Mucosa of stomach (tissue), 1 donor: ENCODE data around the gene SGIP1.

Experiments
- H3K27me3 ChIP-seq: one replicate; pipeline ENCODE4 v1.7.0; 2013; ENCODE audit warnings: mild to moderate bottlenecking, low read length; ENCODE audit not compliant: control insufficient read depth, insufficient read depth
- H3K36me3 ChIP-seq: one replicate; pipeline ENCODE4 v1.7.0; 2013; ENCODE audit warnings: low read length; ENCODE audit not compliant: control insufficient read depth, insufficient read depth
- H3K4me1 ChIP-seq: one replicate; pipeline ENCODE4 v1.7.0; 2013; ENCODE audit warnings: mild to moderate bottlenecking, low read length; ENCODE audit not compliant: control insufficient read depth, insufficient read depth
- H3K4me3 ChIP-seq: one replicate; pipeline ENCODE4 v1.7.0; 2013; ENCODE audit warnings: low read length
- H3K9ac ChIP-seq: one replicate; pipeline ENCODE4 v1.7.0; 2013; ENCODE audit warnings: mild to moderate bottlenecking, low read length, moderate library complexity
- H3K9me3 ChIP-seq: one replicate; pipeline ENCODE4 v1.7.0; 2013; ENCODE audit warnings: mild to moderate bottlenecking, low read length, moderate library complexity; ENCODE audit not compliant: control insufficient read depth
- donor health status: Pancreatic carcinoma.

Gene SGIP1

GRCh38 chr1:66533804-66534740 is at the start of gene SGIP1:
SGIP1 (plus strand) TSS chr1:66534153; CDS start chr1:66534359, 206 bp downstream.
- Histone ChIP-seq H3K4me3 (peak within 1 kb of the TSS; percentile 9), H3K36me3 (no peaks in the 10 kb centered on the region), H3K4me1 (peaks cover 10% of the 10 kb centered on the region), H3K9me3 (no peaks in the 10 kb centered on the region), H3K9ac (peak within 1 kb of the TSS; percentile 61), H3K27me3 (peaks cover 22% of the 10 kb centered on the region)

GRCh38 chr1:66489151-66489550 is 44.8 kb upstream of the SGIP1 start:
- no peaks in the 10 kb centered on the region for H3K4me1 ChIP-seq
- no peaks in the 10 kb centered on the region for H3K27me3 ChIP-seq
- H3K4me3 ChIP-seq, result no peak overlapping the region
- H3K36me3 ChIP-seq, result no peaks in the 10 kb centered on the region
- no peak overlapping the region for H3K9ac ChIP-seq
- H3K9me3 ChIP-seq, result no peaks in the 10 kb centered on the region

- Histone ChIP-seq H3K9me3 (no peaks in the 10 kb centered on the region), H3K9ac (no peak overlapping the region), H3K27me3 (no peaks in the 10 kb centered on the region), H3K4me1 (no peaks in the 10 kb centered on the region), H3K4me3 (no peak overlapping the region), H3K36me3 (no peaks in the 10 kb centered on the region)
Measured at GRCh38 chr1:66489972-66490601, 43.9 kb upstream of the SGIP1 start.

GRCh38 chr1:66490816-66491215 is 43.1 kb upstream of the SGIP1 start:
- H3K9me3 ChIP-seq, result no peaks in the 10 kb centered on the region
- no peak overlapping the region for H3K9ac ChIP-seq
- H3K27me3 ChIP-seq, result no peaks in the 10 kb centered on the region
- no peak overlapping the region for H3K4me3 ChIP-seq
- no peaks in the 10 kb centered on the region for H3K4me1 ChIP-seq
- no peaks in the 10 kb centered on the region for H3K36me3 ChIP-seq

- Histone ChIP-seq H3K4me1 (no peaks in the 10 kb centered on the region), H3K27me3 (no peaks in the 10 kb centered on the region), H3K36me3 (no peaks in the 10 kb centered on the region), H3K9me3 (no peaks in the 10 kb centered on the region), H3K9ac (no peak overlapping the region), H3K4me3 (no peak overlapping the region)
Measured at GRCh38 chr1:66492424-66492823, 41.5 kb upstream of the SGIP1 start.

- H3K9ac ChIP-seq, result no peak overlapping the region
Measured at GRCh38 chr1:66493731-66494130, 40.2 kb upstream of the SGIP1 start.

GRCh38 chr1:66494482-66494881 is 39.5 kb upstream of the SGIP1 start:
- no peaks in the 10 kb centered on the region for H3K4me1 ChIP-seq
- no peaks in the 10 kb centered on the region for H3K36me3 ChIP-seq
- no peaks in the 10 kb centered on the region for H3K27me3 ChIP-seq
- no peak overlapping the region for H3K9ac ChIP-seq
- H3K9me3 ChIP-seq, result no peaks in the 10 kb centered on the region
- no peak overlapping the region for H3K4me3 ChIP-seq

More at GRCh38 chr1:66493731-66494130, 40.2 kb upstream of the SGIP1 start:
- H3K36me3 ChIP-seq, result no peaks in the 10 kb centered on the region
- H3K27me3 ChIP-seq, result no peaks in the 10 kb centered on the region
- H3K4me3 ChIP-seq, result no peak overlapping the region
- H3K4me1 ChIP-seq, result no peaks in the 10 kb centered on the region
- H3K9me3 ChIP-seq, result no peaks in the 10 kb centered on the region

- no peaks in the 10 kb centered on the region for H3K4me1 ChIP-seq
- no peaks in the 10 kb centered on the region for H3K9me3 ChIP-seq
- H3K36me3 ChIP-seq, result no peaks in the 10 kb centered on the region
- no peak overlapping the region for H3K9ac ChIP-seq
- H3K27me3 ChIP-seq, result no peaks in the 10 kb centered on the region
- H3K4me3 ChIP-seq, result no peak overlapping the region
Measured at GRCh38 chr1:66495495-66495894, 38.5 kb upstream of the SGIP1 start.

GRCh38 chr1:66497910-66498309 is 36.0 kb upstream of the SGIP1 start:
- no peak overlapping the region for H3K9ac ChIP-seq
- H3K27me3 ChIP-seq, result no peaks in the 10 kb centered on the region
- H3K4me1 ChIP-seq, result no peaks in the 10 kb centered on the region
- no peaks in the 10 kb centered on the region for H3K36me3 ChIP-seq
- H3K4me3 ChIP-seq, result no peak overlapping the region
- H3K9me3 ChIP-seq, result no peaks in the 10 kb centered on the region

GRCh38 chr1:66500301-66500700 is 33.7 kb upstream of the SGIP1 start:
- no peaks in the 10 kb centered on the region for H3K27me3 ChIP-seq
- H3K4me3 ChIP-seq, result no peak overlapping the region

GRCh38 chr1:66502086-66502485 is 31.9 kb upstream of the SGIP1 start:
- Histone ChIP-seq H3K27me3 (no peaks in the 10 kb centered on the region), H3K9me3 (no peaks in the 10 kb centered on the region), H3K9ac (no peak overlapping the region), H3K36me3 (no peaks in the 10 kb centered on the region), H3K4me3 (no peak overlapping the region), H3K4me1 (no peaks in the 10 kb centered on the region)

More at GRCh38 chr1:66500301-66500700, 33.7 kb upstream of the SGIP1 start:
- Histone ChIP-seq H3K4me1 (no peaks in the 10 kb centered on the region), H3K36me3 (no peaks in the 10 kb centered on the region), H3K9me3 (no peaks in the 10 kb centered on the region), H3K9ac (no peak overlapping the region)

- no peak overlapping the region for H3K4me3 ChIP-seq
Measured at GRCh38 chr1:66503841-66504470, 30.0 kb upstream of the SGIP1 start.

More at GRCh38 chr1:66503841-66504470, 30.0 kb upstream of the SGIP1 start:
- H3K9ac ChIP-seq, result no peak overlapping the region
- H3K36me3 ChIP-seq, result no peaks in the 10 kb centered on the region
- no peaks in the 10 kb centered on the region for H3K9me3 ChIP-seq
- H3K27me3 ChIP-seq, result no peaks in the 10 kb centered on the region
- no peaks in the 10 kb centered on the region for H3K4me1 ChIP-seq
